ENCODE results near the gene RTBDN. TPM values are rescaled to one million over a fixed set of nuclear protein-coding genes. Genes with fewer than 3 reads are reported as not detected.
"Not testable (repeated sequence)": the region's sequence is repeated elsewhere in the genome, so short reads cannot be mapped to it uniquely, and the experiment has no call there.

RTBDN gene
- total RNA-seq, 1 donor from 2014 or later = not detected

GRCh38 chr19:12858041-12858928, 23.9 kb upstream of the RTBDN start:
- no peak for DNase-seq (ENCODE audit: low spot score)
- intact Hi-C loops (cut with DNase I) = no loop called here

DNA sequence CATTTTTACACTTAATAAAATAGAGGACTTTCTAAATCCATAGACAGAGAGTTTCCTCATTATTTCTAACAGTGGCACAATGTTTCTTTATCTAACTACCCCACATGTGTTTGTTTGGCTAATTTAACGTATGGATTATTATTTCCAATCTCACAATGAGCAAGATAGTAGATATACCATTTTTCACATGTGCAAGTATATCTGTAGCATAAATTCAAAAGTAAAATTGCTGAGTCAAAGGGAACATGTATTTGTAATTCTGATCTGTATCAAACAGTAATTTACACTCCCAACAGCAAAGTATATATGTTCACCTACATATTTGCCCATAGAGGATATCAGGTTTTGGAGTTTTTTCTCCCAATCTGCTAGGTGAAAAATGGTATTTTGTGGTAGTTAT, 22.3 kb upstream of the RTBDN start:
- DNase-seq (ENCODE audit: low spot score) = no peak
- intact Hi-C loops (cut with DNase I) = no loop called here

GRCh38 chr19:12847159-12848139, 13.1 kb upstream of the RTBDN start:
- intact Hi-C loops (cut with DNase I) = loop anchor here (5.0 to 10.0 kb wide), 2 partner anchors 85 to 173 kb away; no protein-coding TSS in a partner anchor
- DNase-seq (ENCODE audit: low spot score) = peak; percentile 93

- intact Hi-C loops (cut with DNase I) = loop anchor here (5.0 to 10.0 kb wide), 2 partner anchors 84 to 172 kb away; no protein-coding TSS in a partner anchor
- not testable (repeated sequence) for DNase-seq (ENCODE audit: low spot score)
These were observed 12.2 kb upstream of the RTBDN start for GRCh38 chr19:12846613-12847012.

DNA sequence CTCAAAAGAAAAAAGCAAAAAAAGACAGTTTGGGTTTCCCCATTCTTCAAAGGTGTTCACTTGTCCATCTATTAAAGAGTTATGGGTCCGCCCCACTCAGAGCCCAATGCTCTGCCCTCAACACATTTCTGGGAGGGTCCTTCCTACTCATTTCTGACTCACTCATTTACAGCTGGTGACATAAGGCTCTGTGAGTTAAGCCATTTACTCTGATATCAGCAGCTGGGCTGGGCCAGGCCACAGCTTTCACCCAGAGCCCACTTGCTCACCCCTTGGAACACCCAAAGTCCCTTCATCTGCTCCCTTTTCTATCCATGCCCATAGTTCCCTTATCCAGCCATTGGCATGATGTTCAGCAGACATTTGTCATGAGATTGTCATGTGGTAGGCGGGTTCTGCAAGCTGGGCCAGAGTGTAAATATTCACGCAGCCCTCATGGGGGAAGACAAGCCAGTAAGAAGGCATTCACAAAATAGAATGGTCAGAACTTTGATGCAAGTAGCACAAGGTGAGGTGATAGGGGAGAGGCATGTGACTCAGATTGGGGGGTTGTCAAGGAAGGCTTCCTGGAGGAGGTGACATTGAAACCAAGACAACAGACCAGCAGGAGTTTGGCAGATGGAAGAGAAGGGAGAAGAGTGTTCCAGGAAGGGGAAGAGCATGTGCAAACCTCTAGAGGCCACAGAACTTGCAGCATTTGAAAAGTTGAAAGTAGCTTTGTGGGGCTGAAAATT, 9.8 kb upstream of the RTBDN start:
- DNase-seq (ENCODE audit: low spot score) = no peak
- intact Hi-C loops (cut with DNase I) = loop anchor here (10.0 kb wide), 1 partner anchor 169 kb away; no protein-coding TSS in a partner anchor

DNA sequence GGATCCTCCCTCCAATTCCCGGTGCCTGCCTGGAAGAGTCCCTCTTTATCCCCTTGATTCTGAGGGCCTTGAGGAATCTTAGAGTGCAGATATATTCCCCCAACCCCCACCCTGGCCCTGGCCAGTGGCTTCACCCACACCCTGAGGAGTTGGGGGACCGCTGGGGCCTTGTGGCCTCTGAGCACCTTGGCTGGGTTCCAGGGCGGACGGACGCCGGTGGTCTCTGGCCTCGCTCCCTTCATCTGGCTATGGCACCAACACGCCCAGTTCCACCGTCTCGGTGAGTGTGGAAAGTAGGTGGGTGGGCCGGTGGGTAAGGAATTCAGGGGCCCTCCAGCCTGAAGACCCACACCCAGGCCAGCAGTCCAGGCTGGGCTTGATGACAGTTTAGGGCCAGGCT, 8.9 kb upstream of the RTBDN start:
- DNase-seq (ENCODE audit: low spot score) = no peak
- intact Hi-C loops (cut with DNase I) = loop anchor here (10.0 kb wide), 1 partner anchor 169 kb away; no protein-coding TSS in a partner anchor

DNA sequence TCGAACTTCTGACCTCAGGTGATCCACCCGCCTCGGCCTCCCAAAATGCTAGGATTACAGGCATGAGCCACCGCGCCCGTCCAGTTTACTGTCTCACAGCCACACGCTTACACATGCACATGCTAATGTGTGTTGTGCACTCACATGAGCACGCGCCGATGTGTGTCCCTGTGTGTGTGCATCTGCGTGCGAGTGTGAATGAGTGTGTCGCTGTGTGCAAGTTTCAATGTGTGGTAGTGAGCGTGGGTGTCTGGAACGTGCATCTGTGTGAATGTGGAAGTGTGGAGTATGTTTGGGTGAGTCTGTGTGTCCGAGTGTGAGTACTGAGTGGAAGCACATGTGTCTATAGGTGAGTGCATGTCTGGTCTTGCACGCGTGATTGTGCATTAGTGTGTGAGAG, 8.1 kb upstream of the RTBDN start:
- DNase-seq (ENCODE audit: low spot score) = no peak
- intact Hi-C loops (cut with DNase I) = loop anchor here (10.0 kb wide), 1 partner anchor 168 kb away; no protein-coding TSS in a partner anchor

GRCh38 chr19:12841094-12841493, 6.7 kb upstream of the RTBDN start:
- DNase-seq (ENCODE audit: low spot score) = no peak
- intact Hi-C loops (cut with DNase I) = loop anchor here (10.0 kb wide), 1 partner anchor 166 kb away; no protein-coding TSS in a partner anchor

GRCh38 chr19:12840091-12841079, 6.0 kb upstream of the RTBDN start:
- no peak for DNase-seq (ENCODE audit: low spot score)
- intact Hi-C loops (cut with DNase I) = loop anchor here (10.0 kb wide), 1 partner anchor 166 kb away; no protein-coding TSS in a partner anchor

GRCh38 chr19:12838886-12839756, 4.7 kb upstream of the RTBDN start:
- DNase-seq (ENCODE audit: low spot score) = no peak

GRCh38 chr19:12838182-12838885, 4.0 kb upstream of the RTBDN start, which contains the start of gene MAST1:
TSS of gene MAST1 (plus strand) at chr19:12838515. CDS start at chr19:12838573, 58 bp downstream.
- DNase-seq (ENCODE audit: low spot score) = no peak
- intact Hi-C loops (cut with DNase I) = loop anchor here (5.0 kb wide), 1 partner anchor 36 kb away; the partner anchor contains the start of genes PRDX2 and THSD8

More at GRCh38 chr19:12838886-12839756, 4.7 kb upstream of the RTBDN start:
- intact Hi-C loops (cut with DNase I) = loop anchor here (5.0 kb wide), 1 partner anchor 37 kb away; the partner anchor contains the start of genes PRDX2 and THSD8

DNA sequence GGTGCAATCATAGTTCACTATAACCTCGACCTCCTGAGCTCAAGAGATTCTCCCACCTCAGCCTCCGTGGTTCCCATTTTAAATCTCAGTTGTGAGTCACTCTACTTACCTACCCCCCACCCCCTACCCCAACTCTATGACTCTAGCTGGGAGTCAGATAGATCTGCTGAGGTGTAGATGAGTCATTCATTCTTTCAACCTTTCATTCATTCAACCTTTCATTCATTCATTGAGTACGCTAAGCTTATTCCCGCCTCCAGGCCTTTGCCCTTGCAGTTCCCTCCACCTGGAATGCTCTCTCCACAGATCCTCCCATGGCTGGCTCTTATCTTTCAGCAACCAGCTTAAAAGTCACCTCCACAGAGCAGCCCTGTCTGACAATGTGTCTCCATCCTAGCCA, 2.8 kb upstream of the RTBDN start:
- intact Hi-C loops (cut with DNase I) = loop anchor here (5.0 kb wide), 1 partner anchor 35 kb away; the partner anchor contains the start of genes PRDX2 and THSD8
- DNase-seq (ENCODE audit: low spot score) = no peak

DNA sequence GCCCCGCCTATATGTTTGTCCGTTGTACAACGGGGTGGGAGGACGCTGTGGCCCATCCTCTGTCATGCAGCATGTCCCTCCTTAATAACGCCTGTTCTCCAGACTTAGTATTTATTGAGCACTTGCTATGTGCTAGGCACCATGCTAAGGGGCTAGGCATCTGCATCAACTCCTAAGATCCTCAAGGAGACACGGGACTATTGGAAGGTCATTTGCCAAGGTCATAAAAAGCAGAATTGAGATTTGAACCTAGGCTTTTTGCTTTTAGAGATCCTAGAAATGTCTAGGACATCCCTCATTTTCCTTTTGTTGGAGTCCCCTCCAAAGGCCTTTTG, 2.1 kb upstream of the RTBDN start:
- intact Hi-C loops (cut with DNase I) = loop anchor here (5.0 kb wide), 1 partner anchor 34 kb away; the partner anchor contains the start of genes PRDX2 and THSD8
- DNase-seq (ENCODE audit: low spot score) = no peak

- DNase-seq (ENCODE audit: low spot score) = no peak
- intact Hi-C loops (cut with DNase I) = loop anchor here (5.0 kb wide), 1 partner anchor 33 kb away; the partner anchor contains the start of genes PRDX2 and THSD8
These were observed 788 bp upstream of the RTBDN start for GRCh38 chr19:12834976-12835757.

Measured in cardiac septum (tissue), 1 donor.